Stimulated activated CD4-positive, alpha-beta T cell treated with anti-CD3 and anti-CD28 coated beads, Interleukin-4, amount 100 ng/mL, for 24 hours (primary cell): ENCODE results near the gene ZNF552.

Experiments used
- DNase-seq: peaks from one replicate; pipeline ENCODE4 v3.0.0-alpha.2; 2020

ZNF552 gene

DNA sequence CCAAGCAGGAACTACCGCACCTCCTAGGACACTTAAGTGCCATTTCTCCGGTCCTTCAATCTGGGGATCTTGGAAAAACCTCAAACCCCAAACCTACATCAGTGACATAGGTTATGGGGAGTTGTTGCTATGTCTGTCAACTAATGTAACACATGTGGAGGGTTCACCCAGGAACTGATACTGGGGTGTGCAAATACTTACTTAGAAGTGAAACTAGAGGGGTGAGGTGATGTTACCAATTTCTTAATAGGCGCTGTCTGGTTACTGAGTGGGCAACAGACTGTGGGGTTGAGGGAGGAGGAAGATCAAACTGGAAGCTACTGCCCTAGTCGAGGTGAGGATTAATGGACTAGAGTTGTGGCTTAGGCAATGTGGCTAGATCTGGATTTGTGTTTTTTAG lies 43.3 kb downstream of the ZNF552 start:
- DNase-seq = no peak

- peak; percentile 89 for DNase-seq
Measured at GRCh38 chr19:57769345-57770131, 45.2 kb downstream of the ZNF552 start, which contains the start of gene ZNF586. TSS of gene ZNF586 (plus strand) at chr19:57769676. CDS start at chr19:57769843, 167 bp downstream.

DNA sequence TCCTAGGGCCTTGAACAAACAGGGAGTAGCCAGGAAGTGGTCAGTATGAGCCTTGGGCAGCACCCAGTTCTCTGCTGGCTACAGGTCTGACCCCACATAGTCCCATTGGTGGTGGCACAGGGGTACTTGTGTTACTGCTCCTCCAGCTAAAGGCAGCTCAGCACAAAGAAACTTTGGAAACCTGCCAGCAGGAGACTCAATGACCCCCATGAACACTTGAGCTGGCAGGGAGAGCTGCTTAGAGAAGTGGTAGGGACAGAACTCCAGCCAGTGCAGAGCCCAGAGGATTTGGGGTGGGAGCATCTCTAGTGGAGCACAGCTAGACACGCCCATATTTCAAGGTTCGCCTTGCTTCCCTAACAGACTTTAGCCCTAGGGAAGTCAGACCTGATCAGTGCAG lies 55.6 kb downstream of the ZNF552 start:
- DNase-seq = no peak

- no peak for DNase-seq
Measured at GRCh38 chr19:57757941-57758340, 56.8 kb downstream of the ZNF552 start.
